Pulmonary artery endothelial cell (primary cell): Measurements from ENCODE around the gene MDFI. TPM values are rescaled to one million over a fixed set of nuclear protein-coding genes. Genes with fewer than 3 reads are reported as not detected.
A peak's percentile ranks its signal among the peaks of the same experiment; 100 is the strongest.

Experiments used
- DNase-seq: peaks from one replicate; pipeline ENCODE4 v3.0.0-alpha.2; 2011; ENCODE audit warnings: low read depth, low spot score
- total RNA-seq: library from RNA; depleted of rRNA; stranded (reverse); fragments of >200 nt; gene quantifications from 2 replicates; pipeline ENCODE4 v1.2.3, GENCODE V29; 2014

Gene MDFI
- total RNA-seq, 1 donor from 2014 or later = 26.8 TPM

GRCh38 chr6:41687501-41688175 is 49.4 kb downstream of the MDFI start:
- DNase-seq = no peak

DNA sequence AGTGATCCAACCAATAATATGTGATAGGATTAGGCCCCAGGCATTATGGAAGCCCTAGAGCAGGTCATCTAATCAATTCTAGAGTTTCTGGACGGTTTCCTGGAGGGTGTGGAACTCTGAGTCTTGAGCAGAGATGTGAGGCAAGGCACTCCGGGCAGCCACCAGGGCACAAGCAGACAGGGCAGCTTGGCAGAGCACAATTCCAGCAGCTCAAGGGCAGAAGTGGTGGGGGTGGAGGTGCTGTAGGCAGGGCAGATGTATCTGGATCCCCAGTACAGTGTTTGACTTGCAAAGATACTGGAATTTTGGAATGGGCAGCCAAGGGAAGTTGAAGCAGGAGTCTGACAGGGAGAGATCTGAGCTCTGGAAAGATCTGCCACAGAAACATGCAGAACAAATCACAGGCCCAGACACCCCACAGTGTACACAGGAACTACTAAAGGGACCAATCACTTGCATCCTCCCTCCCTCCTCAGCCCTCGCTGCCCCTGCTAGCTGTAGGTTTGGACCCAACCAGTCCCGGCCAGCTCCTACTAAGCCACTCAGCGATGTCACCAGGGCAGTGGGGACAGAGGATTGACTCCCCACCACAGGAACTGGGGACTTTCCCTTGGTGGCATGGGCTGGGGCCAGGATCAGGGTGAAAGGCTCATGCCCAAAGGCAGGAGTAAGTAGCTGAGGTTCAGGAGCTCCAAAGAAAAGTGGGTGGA is 50.1 kb downstream of the MDFI start:
- no peak for DNase-seq

DNA sequence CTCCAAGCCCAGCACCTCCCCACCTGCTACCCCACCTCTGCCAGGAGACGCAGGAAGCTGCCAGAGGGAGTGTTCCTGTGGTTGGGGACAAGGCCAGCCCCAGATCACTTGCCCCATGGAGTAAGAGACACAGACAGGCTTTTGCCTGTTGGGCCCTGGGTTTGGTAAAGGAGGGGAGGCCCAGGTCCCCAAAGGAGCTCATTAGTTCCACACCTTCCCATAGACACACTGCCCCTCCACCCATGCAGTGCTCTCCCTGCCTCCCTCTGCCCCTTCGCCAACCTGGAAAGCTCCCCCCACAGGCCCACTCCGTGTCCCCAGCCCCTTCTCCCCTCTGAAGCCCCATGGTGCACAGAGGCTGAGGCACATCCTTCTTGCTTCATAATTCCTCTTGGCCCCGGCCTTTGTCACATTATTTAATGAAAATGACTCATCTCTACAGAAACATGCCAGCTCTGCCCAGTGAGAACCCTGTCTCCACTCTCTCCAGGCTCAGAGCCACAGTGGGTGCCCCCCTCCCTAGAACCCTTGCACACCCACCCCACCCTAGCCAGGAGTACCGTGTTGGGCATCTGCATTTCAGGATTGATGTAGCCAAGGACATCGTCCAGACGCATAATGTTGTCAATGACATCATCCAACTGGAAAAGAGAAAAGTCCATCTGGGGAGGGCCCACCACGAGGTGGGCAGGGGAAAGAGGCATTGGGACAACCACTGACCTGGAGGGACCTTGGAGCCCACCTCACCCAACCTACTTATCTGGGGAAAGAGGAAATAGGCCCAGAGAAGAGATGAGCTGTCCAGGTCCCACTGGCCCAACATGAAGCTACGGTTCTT is 51.1 kb downstream of the MDFI start:
- DNase-seq = no peak

DNA sequence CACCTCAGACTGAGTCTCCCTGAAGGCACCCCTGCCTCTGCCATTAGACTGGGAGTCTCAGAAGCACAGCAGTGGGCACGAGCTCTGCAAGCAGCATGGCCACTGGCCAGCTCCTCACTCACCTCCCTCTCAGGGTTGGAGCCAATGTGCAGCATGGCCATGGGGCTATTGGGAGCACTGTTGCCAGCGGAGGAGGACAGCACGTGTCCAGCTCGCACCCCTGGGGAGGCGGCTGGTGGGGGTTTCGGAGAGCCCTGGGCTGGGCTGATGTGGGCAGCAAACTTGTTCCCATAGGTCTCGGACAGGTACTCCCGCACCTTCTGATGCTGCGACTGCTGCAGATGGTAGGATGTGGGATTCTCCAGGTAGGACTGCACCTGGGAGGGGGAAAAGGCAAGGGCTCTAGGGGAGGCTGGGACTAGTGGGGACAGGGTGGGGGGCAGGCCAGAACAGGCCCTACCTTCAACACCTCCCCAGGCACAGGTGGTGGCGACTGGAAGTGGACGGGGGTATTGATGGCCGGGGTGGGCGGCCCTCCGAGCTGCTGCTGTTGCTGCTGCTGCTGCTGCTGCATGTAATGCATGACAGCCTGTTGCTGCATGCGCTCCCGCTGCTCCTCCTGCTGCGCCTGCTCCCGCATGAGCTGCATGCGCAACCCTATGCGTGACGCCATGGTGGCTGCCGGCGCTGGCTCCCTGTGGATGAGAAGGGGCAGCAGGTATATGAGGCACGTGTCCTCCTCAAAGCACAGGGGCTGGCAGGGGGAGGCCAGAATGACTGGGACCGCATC is 52.5 kb downstream of the MDFI start:
- DNase-seq = no peak

DNA sequence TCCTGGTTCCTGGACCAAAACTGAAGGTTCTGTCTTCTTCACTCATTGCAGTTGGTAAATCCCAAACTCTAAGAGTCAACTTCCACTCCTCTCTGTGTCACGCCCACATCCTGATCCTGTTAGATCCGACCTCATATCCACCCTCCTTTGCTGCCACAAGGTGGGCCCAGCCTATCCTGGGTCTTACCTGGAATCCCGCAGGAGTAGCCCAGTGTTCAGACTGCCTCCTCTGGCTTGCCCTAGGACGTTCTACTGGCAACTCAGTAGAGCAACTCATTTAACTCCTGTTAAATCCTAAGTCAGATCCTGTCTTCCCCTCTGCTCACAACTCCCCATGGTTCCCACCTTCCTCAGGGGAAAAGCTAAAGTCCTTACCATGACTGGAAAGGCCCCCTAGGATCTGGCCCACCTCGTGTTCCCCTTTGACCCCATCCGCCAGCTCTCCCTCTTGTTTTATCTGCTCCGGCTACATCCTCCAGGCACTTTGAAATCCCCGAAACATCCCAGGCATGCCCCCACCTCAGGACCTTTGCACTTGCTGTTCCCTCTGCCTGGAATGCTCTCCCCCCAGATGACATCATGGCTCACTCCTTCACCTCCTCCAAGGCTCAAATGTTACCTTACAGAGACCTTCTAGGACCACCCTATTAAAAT is 53.3 kb downstream of the MDFI start:
- no peak for DNase-seq

DNA sequence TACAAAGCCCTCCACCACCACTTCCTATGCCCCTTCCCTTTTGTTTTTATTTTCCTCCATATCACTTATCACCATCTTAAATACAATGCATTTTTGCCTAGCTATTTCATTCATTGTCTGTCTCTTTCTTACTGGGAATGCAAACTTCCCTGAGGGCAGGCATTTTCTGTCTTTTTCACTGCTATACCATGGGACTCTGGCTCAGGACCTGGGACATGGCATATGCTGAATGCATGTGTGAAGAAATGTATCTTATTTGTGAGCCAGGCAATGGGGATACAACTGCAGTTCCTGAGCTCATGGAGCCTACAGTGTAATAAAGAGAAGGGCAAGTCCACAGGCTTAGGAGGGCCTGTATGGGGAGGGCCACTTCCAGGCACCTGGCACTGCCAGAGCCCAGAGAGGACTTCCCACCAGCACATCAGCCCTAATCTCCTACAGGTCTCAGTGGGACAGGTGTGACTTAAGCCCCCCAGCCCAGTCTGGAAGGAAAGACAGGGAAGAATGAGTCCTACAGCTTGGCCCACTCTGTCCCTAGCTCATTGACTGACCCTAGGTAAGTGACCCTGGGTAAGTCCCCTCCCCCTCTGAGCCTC is 53.9 kb downstream of the MDFI start:
- DNase-seq = no peak

DNA sequence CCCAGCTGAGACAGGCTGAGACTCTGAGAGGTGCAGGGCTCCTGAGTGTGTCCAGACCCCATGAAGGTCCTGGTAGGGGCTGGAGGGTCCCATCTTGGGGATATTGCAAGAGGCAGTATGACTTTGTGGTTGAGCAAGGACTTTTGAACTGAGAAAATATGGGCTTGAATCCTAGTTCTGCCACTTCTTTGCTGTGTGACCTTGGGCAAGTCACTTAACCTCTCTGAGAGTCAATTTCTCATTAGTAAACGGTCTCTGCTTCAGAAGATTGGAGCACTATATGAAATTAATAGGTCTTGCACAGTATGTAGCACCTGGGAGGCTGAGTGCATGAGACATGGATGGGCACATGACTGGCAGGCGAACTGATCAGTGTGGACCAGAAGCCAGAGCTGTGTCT is 54.5 kb downstream of the MDFI start:
- DNase-seq = no peak

DNA sequence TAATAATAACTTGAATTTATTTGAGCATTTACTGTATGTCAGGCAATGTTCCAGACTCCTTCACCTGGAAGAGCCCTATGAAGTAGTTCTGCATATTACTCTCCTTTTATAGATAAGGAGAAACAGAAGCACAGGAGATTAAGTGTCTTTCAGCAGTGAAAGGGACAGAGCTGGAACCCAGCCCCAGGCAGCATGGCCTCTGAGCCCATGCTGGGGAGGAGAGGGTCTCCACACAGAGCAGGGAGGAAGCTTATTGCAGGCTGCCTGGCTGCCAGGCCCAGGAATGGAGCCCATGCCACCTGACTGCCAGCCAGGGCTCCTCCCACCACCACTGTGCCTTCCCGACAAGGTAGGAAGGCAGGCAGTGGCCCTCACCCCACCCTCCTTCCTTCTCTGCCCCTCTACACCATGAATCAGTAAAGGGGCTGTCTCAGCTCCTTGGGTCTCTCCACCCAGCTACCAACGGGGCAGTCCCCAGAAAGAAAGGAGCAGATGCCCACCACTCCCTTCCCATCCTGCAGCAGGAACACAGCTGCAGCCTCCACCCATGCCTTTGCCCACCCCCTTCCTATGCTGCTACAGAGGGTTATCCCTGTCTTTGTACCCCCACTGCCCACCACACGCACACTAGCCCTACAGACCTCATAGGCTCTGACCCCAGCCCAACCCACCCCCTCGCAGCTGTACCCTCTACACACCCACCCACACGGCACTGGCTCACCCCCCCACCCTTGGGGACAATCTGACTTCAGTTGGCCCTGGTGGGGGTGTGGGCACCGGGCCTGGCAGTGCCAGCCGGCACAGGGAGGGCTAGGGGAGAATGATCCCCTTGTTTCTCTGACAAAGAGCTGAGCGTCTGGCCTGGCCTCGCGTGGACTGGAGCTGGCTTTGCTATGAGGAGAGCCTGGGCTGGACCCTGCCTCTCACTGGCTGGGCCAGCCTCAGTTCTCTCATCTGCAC is 55.3 kb downstream of the MDFI start:
- no peak for DNase-seq

DNA sequence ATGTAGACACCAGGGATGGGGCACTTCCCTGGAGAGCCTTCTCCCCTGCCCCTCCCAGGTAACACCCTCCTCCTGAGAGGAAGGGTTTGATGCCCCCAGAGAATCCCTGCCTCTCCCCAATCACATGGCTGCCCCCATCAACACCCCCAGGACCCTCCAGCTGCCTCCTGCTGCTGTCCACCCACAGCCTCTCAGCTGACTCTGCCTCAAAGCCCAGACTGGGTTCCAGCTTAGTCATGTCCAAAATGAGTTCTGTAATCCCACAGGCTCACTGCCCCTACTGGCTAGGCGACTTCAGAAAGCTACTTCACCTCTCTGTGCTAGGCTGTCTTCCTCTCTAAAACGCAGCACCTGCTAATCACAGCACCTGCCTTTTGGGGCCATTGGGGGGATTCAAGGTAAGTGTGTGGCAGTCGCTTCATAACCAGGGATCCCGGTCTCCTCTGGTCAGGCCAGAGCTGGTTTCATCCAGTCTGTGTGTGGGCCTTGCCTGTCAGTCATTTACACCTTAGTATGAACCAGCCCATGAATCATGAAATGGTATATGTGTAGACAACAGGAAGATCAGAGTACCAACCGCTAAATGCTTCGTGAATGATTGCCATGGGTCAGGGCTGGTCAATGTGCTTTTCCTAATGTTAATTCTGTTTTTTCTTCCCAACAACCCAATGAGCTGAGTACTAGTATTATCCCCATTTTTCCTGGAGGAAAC is 56.7 kb downstream of the MDFI start:
- no peak for DNase-seq

GRCh38 chr6:41695825-41696224 is 57.6 kb downstream of the MDFI start:
- DNase-seq = no peak

- no peak for DNase-seq
Measured at GRCh38 chr6:41696788-41697187, 58.5 kb downstream of the MDFI start.

- DNase-seq = peak; percentile 52
Measured at GRCh38 chr6:41697861-41698781, 59.9 kb downstream of the MDFI start.

DNA sequence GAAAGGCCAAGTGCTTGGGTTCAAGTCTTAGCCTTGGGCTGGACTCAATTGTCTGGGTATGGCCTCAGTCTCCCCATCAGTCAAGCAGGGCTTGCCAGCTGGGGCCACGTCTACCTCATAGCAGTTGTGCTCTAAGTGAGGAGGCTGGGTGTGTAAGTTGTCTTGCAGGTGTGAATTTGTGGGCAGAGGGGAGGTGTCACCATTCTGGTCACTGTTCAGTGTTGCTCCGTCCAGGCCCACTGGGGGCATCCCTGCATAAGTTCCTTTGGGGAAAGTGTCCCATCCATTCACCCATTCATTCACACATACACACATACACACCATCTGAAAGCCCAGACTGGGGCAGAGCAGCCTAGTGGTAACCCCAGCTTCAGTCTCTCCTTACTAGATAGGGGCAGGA is 60.8 kb downstream of the MDFI start:
- no peak for DNase-seq

DNA sequence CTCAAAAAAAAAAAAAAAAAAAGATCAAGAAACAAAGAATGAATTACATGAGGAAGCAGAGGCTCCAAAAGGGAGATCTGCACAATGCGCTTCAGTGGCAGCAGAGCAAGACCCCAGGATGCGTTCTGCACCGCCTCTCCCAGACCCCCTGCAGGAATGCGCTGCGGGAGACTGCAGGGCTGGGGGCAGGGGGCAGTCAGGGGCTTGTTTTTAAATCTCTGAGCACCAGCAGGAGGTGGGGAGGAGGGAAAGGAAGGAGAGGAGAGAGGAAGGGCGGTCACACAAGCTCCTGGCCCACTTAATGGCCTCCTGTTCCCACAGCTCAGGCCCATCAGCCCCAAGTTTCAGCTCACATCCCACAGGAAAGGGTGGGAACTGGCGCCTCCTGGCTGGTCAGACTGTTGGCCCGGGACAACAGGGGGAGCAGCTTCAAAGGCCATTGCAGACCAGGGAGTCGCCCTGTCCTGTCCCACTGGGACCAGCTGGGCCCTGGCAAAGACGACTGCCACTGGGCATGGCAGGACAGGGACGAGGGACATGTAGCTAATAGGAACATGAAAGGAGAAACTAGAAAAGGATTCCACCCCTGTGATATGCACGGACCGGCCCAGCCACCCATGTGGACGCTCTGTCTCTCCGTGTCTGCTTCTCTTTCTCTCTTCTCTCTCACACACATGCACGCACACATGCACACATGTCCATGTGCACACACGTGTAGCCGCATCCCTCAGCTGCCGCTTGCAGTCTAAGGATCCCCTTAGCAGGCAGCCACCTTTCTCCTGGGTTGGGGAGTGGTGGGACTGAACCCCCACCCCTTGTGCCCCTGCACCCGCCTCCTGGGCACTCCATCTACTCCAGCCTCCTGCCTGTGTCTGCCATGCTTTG is 62.4 kb downstream of the MDFI start:
- DNase-seq = no peak

GRCh38 chr6:41702089-41702745 is 63.9 kb downstream of the MDFI start:
- no peak for DNase-seq
